H9 (cell line): Measurements from ENCODE around the gene PEPD. TPM values are rescaled to one million over a fixed set of nuclear protein-coding genes. Genes with fewer than 3 reads are reported as not detected.

Source experiments
- DNase-seq: peaks from one replicate; pipeline ENCODE4 v3.0.0-alpha.2; 2017
- H2AFZ ChIP-seq: one replicate; pipeline ENCODE4 v1.6.1; 2013; ENCODE audit warnings: mild to moderate bottlenecking, low read length, control low read depth, moderate library complexity
- H2AK5ac ChIP-seq: 2 replicates; pipeline ENCODE4 v1.6.1; 2013; ENCODE audit warnings: low read length, control low read depth, mixed read lengths; ENCODE audit not compliant: insufficient read length
- H2BK120ac ChIP-seq: one replicate; pipeline ENCODE4 v1.6.1; 2013; ENCODE audit warnings: low read depth, mild to moderate bottlenecking, low read length, control low read depth, inconsistent platforms; ENCODE audit not compliant: poor library complexity, severe bottlenecking
- H2BK12ac ChIP-seq: 2 replicates; pipeline ENCODE4 v1.6.1; 2013; ENCODE audit warnings: low read length, control low read depth, mixed read lengths, low read depth; ENCODE audit not compliant: insufficient read length
- H2BK15ac ChIP-seq: 2 replicates; pipeline ENCODE4 v1.6.1; 2013; ENCODE audit warnings: low read depth, low read length, control low read depth
- H2BK20ac ChIP-seq: one replicate; pipeline ENCODE4 v1.6.1; 2013; ENCODE audit warnings: low read depth, mild to moderate bottlenecking, low read length, control low read depth, inconsistent platforms; ENCODE audit not compliant: poor library complexity, severe bottlenecking
- H2BK5ac ChIP-seq: 2 replicates; pipeline ENCODE4 v1.6.1; 2013; ENCODE audit warnings: low read length, control low read depth, mixed read lengths; ENCODE audit not compliant: insufficient read length
- H3K14ac ChIP-seq: 2 replicates; pipeline ENCODE4 v1.6.1; 2013; ENCODE audit warnings: low read length, control low read depth; ENCODE audit not compliant: insufficient read depth
- H3K18ac ChIP-seq: 2 replicates; pipeline ENCODE4 v1.6.1; 2013; ENCODE audit warnings: low read depth, mild to moderate bottlenecking, mixed read lengths, low read length, control low read depth; ENCODE audit not compliant: insufficient read length
- H3K23ac ChIP-seq: 2 replicates; pipeline ENCODE4 v1.6.1; 2013; ENCODE audit warnings: low read length, control low read depth, mixed read lengths, low read depth; ENCODE audit not compliant: insufficient read length
- H3K23me2 ChIP-seq: 2 replicates; pipeline ENCODE4 v1.6.1; 2013; ENCODE audit warnings: low read depth, mild to moderate bottlenecking, mixed read lengths, low read length, control low read depth; ENCODE audit not compliant: insufficient read length, poor library complexity, severe bottlenecking
- H3K27ac ChIP-seq: 2 replicates; pipeline ENCODE4 v1.5.1; 2013; ENCODE audit warnings: low read length, control low read depth, mixed read lengths, low read depth; ENCODE audit not compliant: insufficient read length
- H3K27me3 ChIP-seq: 2 replicates; pipeline ENCODE4 v1.6.1; 2013; ENCODE audit warnings: low read length, control low read depth, inconsistent platforms; ENCODE audit not compliant: insufficient read depth
- H3K4ac ChIP-seq: 2 replicates; pipeline ENCODE4 v1.6.1; 2013; ENCODE audit warnings: low read depth, mild to moderate bottlenecking, control low read depth, inconsistent platforms, low read length, moderate library complexity
- H3K4me1 ChIP-seq: 2 replicates; pipeline ENCODE4 v1.6.1; 2013; ENCODE audit warnings: low read length, control low read depth, inconsistent platforms; ENCODE audit not compliant: insufficient read depth
- H3K4me2 ChIP-seq: 2 replicates; pipeline ENCODE4 v1.6.1; 2013; ENCODE audit warnings: low read length, control low read depth, mixed read lengths; ENCODE audit not compliant: insufficient read length, insufficient read depth
- H3K56ac ChIP-seq: 2 replicates; pipeline ENCODE4 v1.6.1; 2013; ENCODE audit warnings: low read depth, mild to moderate bottlenecking, mixed read lengths, low read length, control low read depth; ENCODE audit not compliant: insufficient read length
- H3K79me1 ChIP-seq: 2 replicates; pipeline ENCODE4 v1.6.1; 2013; ENCODE audit warnings: low read depth, mild to moderate bottlenecking, moderate library complexity, low read length, control low read depth, inconsistent platforms; ENCODE audit not compliant: insufficient read depth, poor library complexity, severe bottlenecking
- H3K79me2 ChIP-seq: 2 replicates; pipeline ENCODE4 v1.6.1; 2013; ENCODE audit warnings: low read length, control low read depth, inconsistent platforms; ENCODE audit not compliant: insufficient read depth
- H3K9ac ChIP-seq: 2 replicates; pipeline ENCODE4 v1.6.1; 2013; ENCODE audit warnings: low read length, control low read depth, mixed read lengths; ENCODE audit not compliant: insufficient read length; ENCODE audit errors: extremely low read depth
- H3K9me3 ChIP-seq: one replicate; pipeline ENCODE4 v1.6.1; 2013; ENCODE audit warnings: low read depth, low read length, inconsistent platforms; ENCODE audit not compliant: control insufficient read depth
- H3T11ph ChIP-seq: one replicate; pipeline ENCODE4 v1.6.1; 2013; ENCODE audit warnings: mild to moderate bottlenecking, low read length, control low read depth, inconsistent platforms
- H4K20me1 ChIP-seq: one replicate; pipeline ENCODE4 v1.6.1; 2013; ENCODE audit not compliant: control insufficient read depth, insufficient read length, insufficient read depth
- H4K5ac ChIP-seq: 2 replicates; pipeline ENCODE4 v1.6.1; 2013; ENCODE audit warnings: low read depth, mild to moderate bottlenecking, mixed read lengths, low read length, control low read depth; ENCODE audit not compliant: insufficient read length
- H4K8ac ChIP-seq: replicated peaks from 2 replicates; pipeline ENCODE4 v1.6.1; 2013; ENCODE audit warnings: low read length, control low read depth, mixed read lengths, low read depth; ENCODE audit not compliant: insufficient read length
- H4K91ac ChIP-seq: 2 replicates; pipeline ENCODE4 v1.6.1; 2013; ENCODE audit warnings: low read depth, mild to moderate bottlenecking, moderate library complexity, mixed read lengths, low read length, control low read depth; ENCODE audit not compliant: insufficient read length
- H3K27ac Mint-ChIP-seq, 3 experiments: 2 replicates in 2 of 3; 3 replicates in 1 of 3; pipeline ENCODE4 v1.8.0; 2020 to 2021; ENCODE audit warnings: mixed read lengths in 3 of 3, mild to moderate bottlenecking in 1 of 3, moderate library complexity in 1 of 3
- H3K27me3 Mint-ChIP-seq: 2 replicates; pipeline ENCODE4 v1.8.0; 2021; ENCODE audit warnings: low read depth, mild to moderate bottlenecking, moderate library complexity, mixed read lengths
- H3K36me3 Mint-ChIP-seq, 3 experiments: 2 replicates in 2 of 3; 3 replicates in 1 of 3; pipeline ENCODE4 v1.8.0; 2020 to 2021; ENCODE audit warnings: low read depth in 3 of 3, mixed read lengths in 3 of 3; ENCODE audit not compliant: insufficient read depth in 1 of 3
- H3K4me1 Mint-ChIP-seq, 2 experiments: 2 replicates each; pipeline ENCODE4 v1.8.0; 2020; ENCODE audit warnings: mixed read lengths in 2 of 2
- H3K4me3 Mint-ChIP-seq, 2 experiments: 2 replicates in 1 of 2; 3 replicates in 1 of 2; pipeline ENCODE4 v1.8.0; 2020 to 2021; ENCODE audit warnings: mild to moderate bottlenecking in 2 of 2, mixed read lengths in 2 of 2, moderate library complexity in 1 of 2
- H3K9me3 Mint-ChIP-seq, 2 experiments: 2 replicates in 1 of 2; 3 replicates in 1 of 2; pipeline ENCODE4 v1.8.0; 2020; ENCODE audit warnings: mild to moderate bottlenecking in 2 of 2, mixed read lengths in 2 of 2, moderate library complexity in 1 of 2
- WGBS: extraction: QIAGEN DNeasy Blood & Tissue Kit; methylation state at CpG from one replicate; pipeline ENCODE4 v1.1.7; 2013; ENCODE audit warnings: missing lambda C conversion rate, low lambda C conversion rate, mixed read lengths; ENCODE audit not compliant: insufficient read length; ENCODE audit errors: extremely low coverage; 5-methylcytosine and 5-hydroxymethylcytosine counted together
- total RNA-seq: library from RNA; stranded (reverse); gene quantifications from 2 replicates; pipeline ENCODE4 v1.2.1, GENCODE V29; 2021
- TF ChIP-seq, protein P1 (sequence below): fragments of 200-600 bp; sonication (generic); conservative IDR thresholded peaks from 3 replicates; pipeline ENCODE4 v1.8.0; 2021; ENCODE audit warnings: antibody characterized with exemption, mild to moderate bottlenecking

PEPD gene
- total RNA-seq, 1 experiment from 2014 or later, result 52.8 TPM

DNA sequence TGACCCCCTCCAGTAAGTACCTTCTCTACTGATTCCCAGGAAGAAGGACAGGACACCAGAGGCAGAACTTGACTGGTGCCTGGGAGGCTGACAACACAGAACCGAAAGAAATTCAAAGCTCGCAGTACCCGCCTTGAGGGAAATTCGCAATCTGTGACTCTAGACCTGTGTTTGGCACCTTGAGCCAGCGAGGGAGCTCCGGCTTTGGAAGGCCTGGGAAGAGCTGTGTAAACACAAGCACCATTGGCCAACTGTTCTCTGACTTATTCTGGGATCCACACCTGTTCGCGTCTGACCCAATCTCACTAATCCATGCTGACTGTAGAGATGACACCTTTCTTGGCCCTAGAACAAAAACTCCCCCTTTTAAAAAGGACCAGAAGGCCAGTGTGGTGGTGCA is 97.4 kb downstream of the PEPD start:
- TF ChIP-seq, protein P1, sequence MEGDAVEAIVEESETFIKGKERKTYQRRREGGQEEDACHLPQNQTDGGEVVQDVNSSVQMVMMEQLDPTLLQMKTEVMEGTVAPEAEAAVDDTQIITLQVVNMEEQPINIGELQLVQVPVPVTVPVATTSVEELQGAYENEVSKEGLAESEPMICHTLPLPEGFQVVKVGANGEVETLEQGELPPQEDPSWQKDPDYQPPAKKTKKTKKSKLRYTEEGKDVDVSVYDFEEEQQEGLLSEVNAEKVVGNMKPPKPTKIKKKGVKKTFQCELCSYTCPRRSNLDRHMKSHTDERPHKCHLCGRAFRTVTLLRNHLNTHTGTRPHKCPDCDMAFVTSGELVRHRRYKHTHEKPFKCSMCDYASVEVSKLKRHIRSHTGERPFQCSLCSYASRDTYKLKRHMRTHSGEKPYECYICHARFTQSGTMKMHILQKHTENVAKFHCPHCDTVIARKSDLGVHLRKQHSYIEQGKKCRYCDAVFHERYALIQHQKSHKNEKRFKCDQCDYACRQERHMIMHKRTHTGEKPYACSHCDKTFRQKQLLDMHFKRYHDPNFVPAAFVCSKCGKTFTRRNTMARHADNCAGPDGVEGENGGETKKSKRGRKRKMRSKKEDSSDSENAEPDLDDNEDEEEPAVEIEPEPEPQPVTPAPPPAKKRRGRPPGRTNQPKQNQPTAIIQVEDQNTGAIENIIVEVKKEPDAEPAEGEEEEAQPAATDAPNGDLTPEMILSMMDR, result no peak
- no peak for DNase-seq
- Histone ChIP-seq H2BK12ac (no peak overlapping the region), H3K9ac (no peak overlapping the region), H3K79me1 (no peaks in the 10 kb centered on the region), H3K4ac (no peak overlapping the region), H3K14ac (no peak overlapping the region; the same call in 1 of the 2 replicates), H3K4me2 (no peak overlapping the region), H3K4me1 (no peaks in the 10 kb centered on the region), H2BK120ac (no peak overlapping the region), H2BK15ac (no peak overlapping the region), H3K56ac (no peak overlapping the region), H3K23me2 (no peaks in the 10 kb centered on the region), H3K18ac (no peak overlapping the region), H2BK20ac (no peak overlapping the region), H3K27me3 (no peaks in the 10 kb centered on the region), H2BK5ac (no peak overlapping the region), H3K23ac (no peak overlapping the region), H4K5ac (no peak overlapping the region), H3K79me2 (no peaks in the 10 kb centered on the region), H3K9me3 (no peaks in the 10 kb centered on the region), H4K8ac (no peak overlapping the region), H2AFZ (no peak overlapping the region), H4K20me1 (no peaks in the 10 kb centered on the region), H2AK5ac (no peak overlapping the region), H3T11ph (no peak overlapping the region), H4K91ac (no peak overlapping the region), H3K27ac (no peak overlapping the region)
- no peaks in the 10 kb centered on the region for H3K27me3 Mint-ChIP-seq
- H3K36me3 Mint-ChIP-seq, result peaks cover 0 to 3% (median 0%) of the 10 kb centered on the region in 3 experiments; a peak in 1 of 7 replicates
- H3K27ac Mint-ChIP-seq, result no peak overlapping the region; a peak in 1 of 7 replicates
- H3K9me3 Mint-ChIP-seq, result no peaks in the 10 kb centered on the region
- H3K4me3 Mint-ChIP-seq, result no peak overlapping the region
- no CpG with 5 or more reads among the region's 8 CpGs for WGBS
- peaks cover 0 to 7% of the 10 kb centered on the region in 2 experiments; a peak in 3 of 4 replicates for H3K4me1 Mint-ChIP-seq
